C1 segment of cervical spinal cord (tissue), 14 donors: ENCODE results near the gene TMEM141.
"Not testable (repeated sequence)": the region's sequence is repeated elsewhere in the genome, so short reads cannot be mapped to it uniquely, and the experiment has no call there.

Experiments used
- DNase-seq, 14 donors: peaks; one replicate each; lab custom pipeline; 2025; lab: John Stamatoyannopoulos, UW

Gene TMEM141

GRCh38 chr9:136833381-136834048 is 42.4 kb downstream of the TMEM141 start:
- DNase-seq = not testable (repeated sequence)

GRCh38 chr9:136835162-136835931 is 44.2 kb downstream of the TMEM141 start:
- no peak for DNase-seq

DNA sequence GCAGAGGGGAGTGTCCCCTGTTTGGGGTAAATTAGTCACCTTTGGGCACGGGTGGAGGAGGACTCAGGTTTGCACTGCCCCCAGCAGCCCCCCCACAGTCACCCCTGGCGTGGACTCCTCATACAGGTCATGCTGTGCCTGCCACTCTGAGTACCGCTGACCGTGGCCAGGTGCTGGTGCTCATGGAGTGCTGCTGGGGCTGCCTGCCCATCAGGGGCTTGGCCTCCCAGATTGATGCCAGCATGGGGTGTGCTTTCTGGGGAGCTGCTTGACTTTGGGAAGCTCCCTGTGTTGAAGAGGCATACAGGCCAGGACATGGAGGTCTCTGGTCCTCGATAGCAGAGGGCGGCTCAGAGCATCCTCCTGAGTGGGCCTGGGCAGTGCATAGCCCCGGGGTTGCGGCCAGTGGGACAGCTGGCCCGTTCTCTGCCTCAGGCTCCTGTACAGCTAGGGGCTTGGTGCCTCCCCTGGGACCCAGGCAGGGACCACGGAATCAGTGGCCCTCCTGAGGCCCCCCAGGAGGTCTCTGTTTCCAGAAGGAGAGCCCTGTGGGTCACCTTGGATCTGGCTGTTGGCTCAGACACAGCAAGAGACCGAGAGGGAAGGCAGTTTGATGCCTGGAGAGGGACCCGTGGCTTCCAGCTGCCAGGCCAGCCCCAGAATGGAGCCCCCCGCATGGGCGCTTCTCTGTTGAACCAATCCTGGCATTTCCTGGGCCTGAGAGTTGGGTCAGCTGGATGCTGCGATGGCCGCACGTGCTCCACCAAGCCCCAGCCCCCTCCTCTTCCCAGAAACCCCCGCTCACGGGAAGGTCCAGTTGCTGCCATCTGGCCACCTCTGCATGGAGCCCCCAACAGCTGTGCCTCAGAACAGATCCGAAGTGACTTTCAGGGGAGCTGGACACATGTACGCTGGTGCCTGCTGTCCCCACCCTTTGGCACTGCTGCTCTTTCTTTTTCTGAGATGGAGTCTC is 45.1 kb downstream of the TMEM141 start:
- no peak for DNase-seq

GRCh38 chr9:136837146-136837855 is 46.2 kb downstream of the TMEM141 start:
- DNase-seq = no peak

GRCh38 chr9:136837856-136838277 is 46.7 kb downstream of the TMEM141 start:
- not testable (repeated sequence) for DNase-seq

DNA sequence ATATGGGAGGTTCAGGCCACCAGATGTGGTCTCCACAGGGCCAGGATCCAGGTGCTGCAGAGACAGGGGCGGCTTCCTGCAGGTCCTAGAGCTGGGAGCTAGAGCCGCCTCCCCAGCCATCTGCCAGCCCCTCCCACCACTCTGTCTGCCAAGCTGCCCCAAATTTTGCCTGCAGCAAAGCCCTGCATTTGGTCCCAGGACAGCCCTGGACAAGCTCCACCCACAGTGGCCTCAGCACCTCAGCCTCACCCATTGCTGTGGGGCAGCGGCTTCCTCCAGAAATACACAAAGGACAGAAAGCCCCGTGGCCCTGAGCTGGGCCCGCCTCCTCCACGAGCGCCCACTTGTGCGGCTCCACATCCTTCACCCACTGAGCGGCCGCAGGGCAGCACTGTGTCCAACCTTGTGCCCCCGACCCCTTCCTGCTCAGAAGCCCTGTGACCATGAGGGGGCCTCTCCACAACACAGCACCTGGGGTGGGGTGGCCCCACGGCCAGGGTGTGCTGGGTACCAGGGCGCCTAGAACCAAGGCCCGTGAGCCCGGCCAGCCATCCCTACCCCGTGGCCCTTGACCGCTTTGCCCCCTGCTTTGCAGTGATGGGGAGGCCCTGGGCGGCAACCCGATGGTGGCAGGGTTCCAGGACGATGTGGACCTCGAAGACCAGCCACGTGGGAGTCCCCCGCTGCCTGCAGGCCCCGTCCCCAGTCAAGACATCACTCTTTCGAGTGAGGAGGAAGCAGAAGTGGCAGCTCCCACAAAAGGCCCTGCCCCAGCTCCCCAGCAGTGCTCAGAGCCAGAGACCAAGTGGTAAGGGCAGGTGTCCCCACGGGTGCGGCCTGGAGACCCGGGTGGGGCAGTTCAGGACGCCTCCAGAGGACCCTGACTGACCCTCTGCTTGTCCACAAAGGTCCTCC is 47.4 kb downstream of the TMEM141 start:
- peak in 1 of 14 donors; percentile 53 for DNase-seq

- DNase-seq = no peak
Measured at GRCh38 chr9:136839229-136840139, 48.3 kb downstream of the TMEM141 start.

DNA sequence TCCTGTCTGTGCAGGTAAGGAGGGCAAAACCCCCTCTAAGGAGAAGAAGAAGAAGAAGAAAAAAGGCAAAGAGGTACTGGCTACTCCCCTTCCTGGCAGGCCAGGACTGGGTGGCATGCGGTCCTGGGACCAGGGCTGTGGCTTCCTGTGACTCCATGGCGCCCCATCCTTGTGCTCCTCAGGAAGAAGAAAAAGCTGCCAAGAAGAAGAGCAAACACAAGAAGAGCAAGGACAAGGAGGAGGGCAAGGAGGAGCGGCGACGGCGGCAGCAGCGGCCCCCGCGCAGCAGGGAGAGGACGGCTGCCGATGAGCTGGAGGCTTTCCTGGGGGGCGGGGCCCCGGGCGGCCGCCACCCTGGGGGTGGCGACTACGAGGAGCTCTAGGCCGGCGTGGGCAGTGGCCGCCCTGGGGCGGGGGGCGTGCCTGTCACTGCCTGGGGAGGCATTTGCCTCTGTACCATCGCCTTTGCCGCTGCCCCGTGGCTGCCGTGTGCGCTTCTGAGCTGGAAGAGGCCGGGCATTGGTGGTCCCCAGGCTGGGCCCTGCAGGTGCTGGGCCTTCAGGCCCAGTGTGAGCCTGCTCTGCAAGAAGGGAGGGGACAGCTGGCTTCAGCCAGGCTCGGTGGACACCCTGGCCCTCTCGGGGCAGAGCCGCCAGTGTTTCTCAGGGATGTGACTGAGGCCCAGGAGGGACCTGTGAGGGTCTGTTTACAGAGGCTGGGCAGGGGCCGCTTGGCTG is 49.2 kb downstream of the TMEM141 start:
- no peak for DNase-seq

GRCh38 chr9:136840877-136841645 is 49.9 kb downstream of the TMEM141 start:
- DNase-seq = peak in 13 of 14 donors; percentile 29 to 84 (median 60)

DNA sequence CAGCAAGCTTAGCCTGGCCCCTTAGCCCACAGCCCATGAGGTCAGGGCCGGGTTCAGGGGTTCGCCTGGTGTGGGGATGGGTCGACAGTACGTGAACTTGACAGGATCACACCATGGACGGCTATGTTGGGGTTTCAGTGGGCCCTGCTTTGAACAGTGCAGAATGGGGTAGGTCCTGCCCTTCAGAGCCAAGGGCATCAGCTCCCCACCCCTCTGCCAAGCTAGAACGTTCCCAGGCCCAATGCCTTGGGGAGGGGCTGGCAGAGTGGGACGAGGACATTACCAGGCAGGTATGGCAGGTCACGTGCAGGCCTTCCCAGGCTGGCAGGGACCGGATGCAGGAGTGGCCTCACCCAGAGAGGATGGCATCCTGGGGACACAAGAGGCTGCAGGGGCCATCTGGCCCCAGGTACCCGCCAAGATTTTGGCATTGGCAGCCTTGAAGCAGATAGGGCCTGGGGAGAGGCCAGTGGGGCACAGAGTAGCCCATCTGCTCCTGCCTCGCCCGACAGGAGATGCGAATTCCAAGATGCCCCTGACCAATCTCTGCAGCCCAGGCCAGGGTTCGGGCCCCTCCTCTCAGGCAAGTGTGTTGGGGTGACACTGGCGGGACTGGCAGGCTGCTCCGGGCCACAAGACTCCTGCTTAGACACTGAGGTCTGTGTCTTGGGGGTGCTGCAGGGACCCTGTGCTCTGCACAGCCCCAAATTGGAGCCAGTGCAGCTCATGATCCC is 50.7 kb downstream of the TMEM141 start:
- peak in 3 of 14 donors; percentile 36 to 97 (median 80) for DNase-seq

DNA sequence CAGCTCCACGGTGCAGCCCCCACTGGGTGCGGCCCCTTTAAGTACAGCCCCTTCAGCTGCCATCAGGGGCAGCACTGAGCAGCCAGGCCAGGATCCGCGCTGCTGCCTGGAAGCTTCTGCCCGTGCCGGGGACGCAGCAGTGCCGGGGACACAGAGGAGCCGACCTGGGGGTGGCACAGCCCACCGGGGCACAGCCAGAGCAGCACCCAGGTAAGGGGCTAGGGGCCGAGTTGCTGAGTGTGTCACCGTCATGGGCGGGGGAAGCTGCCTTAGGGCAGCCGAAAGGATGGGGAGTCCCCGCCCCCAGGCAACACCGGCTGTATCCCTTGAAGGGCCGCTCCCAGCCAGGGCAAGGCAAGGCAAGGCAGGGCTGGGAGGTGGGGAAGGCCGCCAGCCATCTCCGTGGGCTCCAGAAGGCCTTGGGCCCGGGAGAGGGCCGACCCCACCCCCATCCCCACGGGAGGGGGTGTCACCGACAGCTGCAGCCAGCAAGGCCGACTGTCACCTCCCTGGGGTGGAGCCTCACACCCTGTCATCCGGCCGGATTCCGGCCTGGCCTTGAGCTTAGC is 51.3 kb downstream of the TMEM141 start, which contains the start of gene AJM1:
Gene AJM1, plus strand, starts transcription at position 99 of the 569 bp plus-strand sequence. CDS start 1,937 bp downstream, outside the sequence.
- DNase-seq = peak; percentile 14 to 96 (median 68)
